SK-N-SH treated with all-trans-retinoic acid at 6 μM for 48 hours (cell line): Measurements from ENCODE around the gene KDM4B.

Source experiments
- ATAC-seq: fragments of 200-7000 bp; cut with Tn5 transposase; 3 replicates; pipeline ENCODE4 v1.9.1; 2020; ENCODE audit warnings: mild to moderate bottlenecking, moderate library complexity
- ARNTL ChIP-seq: fragments of 450-650 bp; formaldehyde crosslinking; IDR thresholded peaks from 2 replicates; pipeline ENCODE4 v1.5.0; 2020; ENCODE audit warnings: low read depth, mild to moderate bottlenecking, moderate library complexity, borderline replicate concordance
- BACH2 ChIP-seq: fragments of 250-450 bp; sonication (Bioruptor Pico); IDR thresholded peaks from 2 replicates; pipeline ENCODE4 v1.9.0; 2021; ENCODE audit warnings: mild to moderate bottlenecking, borderline replicate concordance
- CSDC2 ChIP-seq: fragments of 250-450 bp; sonication (Bioruptor Pico); IDR thresholded peaks from 2 replicates; pipeline ENCODE4 v1.5.0; 2020; ENCODE audit warnings: mild to moderate bottlenecking, moderate library complexity
- ESRRG ChIP-seq: fragments of 250-450 bp; sonication (Bioruptor Pico); IDR thresholded peaks from 2 replicates; pipeline ENCODE4 v1.6.1; 2021; ENCODE audit warnings: mild to moderate bottlenecking
- GLIS3 ChIP-seq: fragments of 250-450 bp; sonication (Bioruptor Pico); IDR thresholded peaks from 2 replicates; pipeline ENCODE4 v1.5.0; 2020; ENCODE audit warnings: mild to moderate bottlenecking, moderate library complexity
- ISL1 ChIP-seq: fragments of 250-450 bp; sonication (Bioruptor Pico); IDR thresholded peaks from 2 replicates; pipeline ENCODE4 v2.1.2; 2022; ENCODE audit warnings: mild to moderate bottlenecking, moderate library complexity
- OSR1 ChIP-seq: fragments of 250-450 bp; sonication (Bioruptor Pico); IDR thresholded peaks from 2 replicates; pipeline ENCODE4 v1.8.0; 2022; ENCODE audit warnings: moderate library complexity, mild to moderate bottlenecking, inconsistent platforms
- PPARA ChIP-seq: fragments of 250-450 bp; sonication (Bioruptor Pico); IDR thresholded peaks from 2 replicates; pipeline ENCODE4 v1.5.0; 2020; ENCODE audit warnings: mild to moderate bottlenecking, borderline replicate concordance
- RARB ChIP-seq: fragments of 250-450 bp; sonication (Bioruptor Pico); IDR thresholded peaks from 2 replicates; pipeline ENCODE4 v1.8.0; 2021; ENCODE audit warnings: mild to moderate bottlenecking, moderate library complexity
- SNAI2 ChIP-seq: fragments of 250-450 bp; sonication (Bioruptor Pico); IDR thresholded peaks from 2 replicates; pipeline ENCODE4 v1.5.0; 2020; ENCODE audit warnings: mild to moderate bottlenecking, moderate library complexity
- TCF4 ChIP-seq: fragments of 250-450 bp; sonication (Bioruptor Pico); IDR thresholded peaks from 2 replicates; pipeline ENCODE4 v1.8.0; 2021; ENCODE audit warnings: mild to moderate bottlenecking, moderate library complexity, borderline replicate concordance
- TOX ChIP-seq: fragments of 250-450 bp; sonication (Bioruptor Pico); IDR thresholded peaks from 2 replicates; pipeline ENCODE4 v1.8.0; 2021; ENCODE audit warnings: mild to moderate bottlenecking, moderate library complexity, borderline replicate concordance
- ZC3H10 ChIP-seq: fragments of 250-450 bp; sonication (Bioruptor Pico); IDR thresholded peaks from 2 replicates; pipeline ENCODE4 v1.5.1; 2021; ENCODE audit warnings: mild to moderate bottlenecking, moderate library complexity
- ZFP3 ChIP-seq: fragments of 250-450 bp; sonication (Bioruptor Pico); IDR thresholded peaks from 2 replicates; pipeline ENCODE4 v1.5.0; 2020; ENCODE audit warnings: mild to moderate bottlenecking, moderate library complexity
- ZFP30 ChIP-seq: fragments of 450-650 bp; formaldehyde crosslinking; IDR thresholded peaks from 2 replicates; pipeline ENCODE4 v1.5.0; 2022; ENCODE audit warnings: mild to moderate bottlenecking, moderate library complexity
- ZNF565 ChIP-seq: fragments of 450-650 bp; formaldehyde crosslinking; conservative IDR thresholded peaks from 2 replicates; pipeline ENCODE4 v1.5.0; 2020; ENCODE audit warnings: low read depth, mild to moderate bottlenecking, moderate library complexity
- ZNF70 ChIP-seq: fragments of 450-650 bp; formaldehyde crosslinking; IDR thresholded peaks from 2 replicates; pipeline ENCODE4 v1.5.0; 2020; ENCODE audit warnings: mild to moderate bottlenecking, moderate library complexity
- ZNF8 ChIP-seq: fragments of 450-650 bp; formaldehyde crosslinking; IDR thresholded peaks from 2 replicates; pipeline ENCODE4 v1.5.0; 2020; ENCODE audit warnings: mild to moderate bottlenecking, moderate library complexity
- TF ChIP-seq, protein P1 (sequence below): fragments of 250-450 bp; sonication (Bioruptor Pico); IDR thresholded peaks from 2 replicates; pipeline ENCODE4 v1.5.1; 2021; ENCODE audit warnings: mild to moderate bottlenecking, moderate library complexity
- TF ChIP-seq, protein P2 (sequence below): fragments of 250-450 bp; sonication (Bioruptor Pico); IDR thresholded peaks from 2 replicates; pipeline ENCODE4 v1.8.0; 2020; ENCODE audit warnings: mild to moderate bottlenecking, moderate library complexity, borderline replicate concordance
- TF ChIP-seq, protein P3 (sequence below): fragments of 250-450 bp; sonication (Bioruptor Pico); IDR thresholded peaks from 2 replicates; pipeline ENCODE4 v1.5.0; 2020; ENCODE audit warnings: mild to moderate bottlenecking, moderate library complexity
- TF ChIP-seq, protein P4 (sequence below): fragments of 250-450 bp; sonication (Bioruptor Pico); IDR thresholded peaks from 2 replicates; pipeline ENCODE4 v1.5.1; 2020; ENCODE audit warnings: low read depth, mild to moderate bottlenecking, moderate library complexity
- TF ChIP-seq, protein P5 (sequence below): fragments of 250-450 bp; sonication (Bioruptor Pico); IDR thresholded peaks from 2 replicates; pipeline ENCODE4 v1.8.0; 2021; ENCODE audit warnings: low read depth, mild to moderate bottlenecking, moderate library complexity, borderline replicate concordance

KDM4B gene

DNA sequence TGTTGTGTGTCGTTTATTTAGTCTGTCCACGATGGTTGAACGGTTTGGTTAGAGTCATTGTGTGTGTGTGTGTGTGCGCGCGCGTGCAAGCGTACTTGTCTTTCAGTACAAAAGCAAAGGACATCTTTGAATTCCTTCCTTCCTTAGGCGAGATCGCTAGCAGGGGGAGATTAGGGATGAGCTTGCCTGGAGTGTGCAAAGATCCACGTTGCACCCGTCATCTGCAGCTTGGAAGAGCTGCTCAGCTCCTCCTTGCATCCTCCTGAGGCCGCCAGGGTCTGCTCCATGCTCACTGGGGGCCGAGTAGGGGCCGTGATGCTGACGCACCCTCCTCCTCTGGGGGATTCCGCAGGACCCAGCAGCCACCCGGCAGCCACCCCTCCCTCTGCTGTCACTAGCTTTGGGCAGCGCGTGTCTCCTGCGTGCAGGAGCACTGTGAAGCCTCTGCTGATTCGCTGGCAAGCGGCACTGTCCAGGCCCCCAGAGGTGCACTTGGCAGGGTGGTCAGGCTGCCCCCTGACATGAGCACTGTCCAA is 137.3 kb downstream of the KDM4B start:
- ATAC-seq, result no peak

DNA sequence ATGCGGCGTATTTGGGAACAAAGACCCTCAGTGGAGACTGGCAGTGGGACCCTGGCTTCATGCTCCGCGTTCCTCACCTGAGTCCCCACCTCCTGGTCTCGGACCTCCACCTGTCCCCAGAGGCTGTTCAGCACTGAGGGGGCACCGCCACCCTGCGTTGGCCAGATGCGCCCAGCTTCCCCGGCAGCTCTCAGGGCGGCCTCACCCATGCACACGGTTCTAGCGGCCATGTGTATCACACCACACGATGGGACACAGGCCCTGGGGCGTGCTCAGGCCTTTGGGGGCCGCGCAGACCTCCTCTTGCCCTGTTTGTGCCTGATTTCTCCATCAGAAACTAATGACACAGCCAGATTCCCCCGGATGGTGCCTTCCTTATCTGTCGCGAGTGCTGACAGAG is 138.1 kb downstream of the KDM4B start:
- no peak for ATAC-seq
- no peak for TF ChIP-seq SNAI2 (CRISPR knock-in tag)
- no peak for TF ChIP-seq TOX
- TF ChIP-seq ZFP30, result no peak
- TF ChIP-seq, protein P1, sequence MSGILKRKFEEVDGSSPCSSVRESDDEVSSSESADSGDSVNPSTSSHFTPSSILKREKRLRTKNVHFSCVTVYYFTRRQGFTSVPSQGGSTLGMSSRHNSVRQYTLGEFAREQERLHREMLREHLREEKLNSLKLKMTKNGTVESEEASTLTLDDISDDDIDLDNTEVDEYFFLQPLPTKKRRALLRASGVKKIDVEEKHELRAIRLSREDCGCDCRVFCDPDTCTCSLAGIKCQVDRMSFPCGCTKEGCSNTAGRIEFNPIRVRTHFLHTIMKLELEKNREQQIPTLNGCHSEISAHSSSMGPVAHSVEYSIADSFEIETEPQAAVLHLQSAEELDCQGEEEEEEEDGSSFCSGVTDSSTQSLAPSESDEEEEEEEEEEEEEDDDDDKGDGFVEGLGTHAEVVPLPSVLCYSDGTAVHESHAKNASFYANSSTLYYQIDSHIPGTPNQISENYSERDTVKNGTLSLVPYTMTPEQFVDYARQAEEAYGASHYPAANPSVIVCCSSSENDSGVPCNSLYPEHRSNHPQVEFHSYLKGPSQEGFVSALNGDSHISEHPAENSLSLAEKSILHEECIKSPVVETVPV, result no peak
- no peak for TF ChIP-seq GLIS3 (CRISPR knock-in tag)
- no peak for TF ChIP-seq ZFP3 (CRISPR knock-in tag)
- TF ChIP-seq ESRRG (CRISPR knock-in tag), result no peak
- TF ChIP-seq, protein P2, sequence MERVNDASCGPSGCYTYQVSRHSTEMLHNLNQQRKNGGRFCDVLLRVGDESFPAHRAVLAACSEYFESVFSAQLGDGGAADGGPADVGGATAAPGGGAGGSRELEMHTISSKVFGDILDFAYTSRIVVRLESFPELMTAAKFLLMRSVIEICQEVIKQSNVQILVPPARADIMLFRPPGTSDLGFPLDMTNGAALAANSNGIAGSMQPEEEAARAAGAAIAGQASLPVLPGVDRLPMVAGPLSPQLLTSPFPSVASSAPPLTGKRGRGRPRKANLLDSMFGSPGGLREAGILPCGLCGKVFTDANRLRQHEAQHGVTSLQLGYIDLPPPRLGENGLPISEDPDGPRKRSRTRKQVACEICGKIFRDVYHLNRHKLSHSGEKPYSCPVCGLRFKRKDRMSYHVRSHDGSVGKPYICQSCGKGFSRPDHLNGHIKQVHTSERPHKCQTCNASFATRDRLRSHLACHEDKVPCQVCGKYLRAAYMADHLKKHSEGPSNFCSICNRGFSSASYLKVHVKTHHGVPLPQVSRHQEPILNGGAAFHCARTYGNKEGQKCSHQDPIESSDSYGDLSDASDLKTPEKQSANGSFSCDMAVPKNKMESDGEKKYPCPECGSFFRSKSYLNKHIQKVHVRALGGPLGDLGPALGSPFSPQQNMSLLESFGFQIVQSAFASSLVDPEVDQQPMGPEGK (CRISPR knock-in tag), result no peak
- TF ChIP-seq ARNTL (CRISPR knock-in tag), result no peak
- no peak for TF ChIP-seq ZNF8 (CRISPR knock-in tag)
- TF ChIP-seq OSR1 (CRISPR knock-in tag), result no peak
- TF ChIP-seq ISL1, result no peak
- TF ChIP-seq, protein P3, sequence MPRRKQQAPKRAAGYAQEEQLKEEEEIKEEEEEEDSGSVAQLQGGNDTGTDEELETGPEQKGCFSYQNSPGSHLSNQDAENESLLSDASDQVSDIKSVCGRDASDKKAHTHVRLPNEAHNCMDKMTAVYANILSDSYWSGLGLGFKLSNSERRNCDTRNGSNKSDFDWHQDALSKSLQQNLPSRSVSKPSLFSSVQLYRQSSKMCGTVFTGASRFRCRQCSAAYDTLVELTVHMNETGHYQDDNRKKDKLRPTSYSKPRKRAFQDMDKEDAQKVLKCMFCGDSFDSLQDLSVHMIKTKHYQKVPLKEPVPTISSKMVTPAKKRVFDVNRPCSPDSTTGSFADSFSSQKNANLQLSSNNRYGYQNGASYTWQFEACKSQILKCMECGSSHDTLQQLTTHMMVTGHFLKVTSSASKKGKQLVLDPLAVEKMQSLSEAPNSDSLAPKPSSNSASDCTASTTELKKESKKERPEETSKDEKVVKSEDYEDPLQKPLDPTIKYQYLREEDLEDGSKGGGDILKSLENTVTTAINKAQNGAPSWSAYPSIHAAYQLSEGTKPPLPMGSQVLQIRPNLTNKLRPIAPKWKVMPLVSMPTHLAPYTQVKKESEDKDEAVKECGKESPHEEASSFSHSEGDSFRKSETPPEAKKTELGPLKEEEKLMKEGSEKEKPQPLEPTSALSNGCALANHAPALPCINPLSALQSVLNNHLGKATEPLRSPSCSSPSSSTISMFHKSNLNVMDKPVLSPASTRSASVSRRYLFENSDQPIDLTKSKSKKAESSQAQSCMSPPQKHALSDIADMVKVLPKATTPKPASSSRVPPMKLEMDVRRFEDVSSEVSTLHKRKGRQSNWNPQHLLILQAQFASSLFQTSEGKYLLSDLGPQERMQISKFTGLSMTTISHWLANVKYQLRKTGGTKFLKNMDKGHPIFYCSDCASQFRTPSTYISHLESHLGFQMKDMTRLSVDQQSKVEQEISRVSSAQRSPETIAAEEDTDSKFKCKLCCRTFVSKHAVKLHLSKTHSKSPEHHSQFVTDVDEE, result no peak
- TF ChIP-seq ZC3H10 (CRISPR knock-in tag), result no peak
- no peak for TF ChIP-seq RARB (CRISPR knock-in tag)
- TF ChIP-seq, protein P4, sequence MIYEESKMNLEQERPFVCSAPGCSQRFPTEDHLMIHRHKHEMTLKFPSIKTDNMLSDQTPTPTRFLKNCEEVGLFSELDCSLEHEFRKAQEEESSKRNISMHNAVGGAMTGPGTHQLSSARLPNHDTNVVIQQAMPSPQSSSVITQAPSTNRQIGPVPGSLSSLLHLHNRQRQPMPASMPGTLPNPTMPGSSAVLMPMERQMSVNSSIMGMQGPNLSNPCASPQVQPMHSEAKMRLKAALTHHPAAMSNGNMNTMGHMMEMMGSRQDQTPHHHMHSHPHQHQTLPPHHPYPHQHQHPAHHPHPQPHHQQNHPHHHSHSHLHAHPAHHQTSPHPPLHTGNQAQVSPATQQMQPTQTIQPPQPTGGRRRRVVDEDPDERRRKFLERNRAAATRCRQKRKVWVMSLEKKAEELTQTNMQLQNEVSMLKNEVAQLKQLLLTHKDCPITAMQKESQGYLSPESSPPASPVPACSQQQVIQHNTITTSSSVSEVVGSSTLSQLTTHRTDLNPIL (CRISPR knock-in tag), result no peak
- no peak for TF ChIP-seq ZNF70 (CRISPR knock-in tag)
- TF ChIP-seq TCF4 (CRISPR knock-in tag), result no peak
- no peak for TF ChIP-seq PPARA (CRISPR knock-in tag)
- TF ChIP-seq, protein P5, sequence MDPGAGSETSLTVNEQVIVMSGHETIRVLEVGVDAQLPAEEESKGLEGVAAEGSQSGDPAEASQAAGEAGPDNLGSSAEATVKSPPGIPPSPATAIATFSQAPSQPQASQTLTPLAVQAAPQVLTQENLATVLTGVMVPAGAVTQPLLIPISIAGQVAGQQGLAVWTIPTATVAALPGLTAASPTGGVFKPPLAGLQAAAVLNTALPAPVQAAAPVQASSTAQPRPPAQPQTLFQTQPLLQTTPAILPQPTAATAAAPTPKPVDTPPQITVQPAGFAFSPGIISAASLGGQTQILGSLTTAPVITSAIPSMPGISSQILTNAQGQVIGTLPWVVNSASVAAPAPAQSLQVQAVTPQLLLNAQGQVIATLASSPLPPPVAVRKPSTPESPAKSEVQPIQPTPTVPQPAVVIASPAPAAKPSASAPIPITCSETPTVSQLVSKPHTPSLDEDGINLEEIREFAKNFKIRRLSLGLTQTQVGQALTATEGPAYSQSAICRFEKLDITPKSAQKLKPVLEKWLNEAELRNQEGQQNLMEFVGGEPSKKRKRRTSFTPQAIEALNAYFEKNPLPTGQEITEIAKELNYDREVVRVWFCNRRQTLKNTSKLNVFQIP (CRISPR knock-in tag), result no peak

More for the DNA sequence above, 137.3 kb downstream of the KDM4B start:
- TF ChIP-seq, protein P5 (CRISPR knock-in tag), result no peak
- no peak for TF ChIP-seq ZFP3 (CRISPR knock-in tag)
- no peak for TF ChIP-seq ZNF8 (CRISPR knock-in tag)
- TF ChIP-seq ARNTL (CRISPR knock-in tag), result no peak
- TF ChIP-seq BACH2 (CRISPR knock-in tag), result no peak
- TF ChIP-seq CSDC2 (CRISPR knock-in tag), result no peak
- TF ChIP-seq, protein P2 (CRISPR knock-in tag), result no peak
- TF ChIP-seq ZNF565 (CRISPR knock-in tag), result no peak
- TF ChIP-seq, protein P1, result no peak
- TF ChIP-seq ESRRG (CRISPR knock-in tag), result no peak
- no peak for TF ChIP-seq SNAI2 (CRISPR knock-in tag)
- no peak for TF ChIP-seq ZNF70 (CRISPR knock-in tag)
- TF ChIP-seq, all 23 proteins: peak for 0
